Upper lobe of left lung (tissue), 6 donors: Measurements from ENCODE around the gene TENM4. TPM values are rescaled to one million over a fixed set of nuclear protein-coding genes. Genes with fewer than 3 reads are reported as not detected.

Experiments used
- ATAC-seq, 2 donors: fragments of 200-7000 bp; cut with Tn5 transposase; one replicate each; pipeline ENCODE4 v1.9.1; 2022; ENCODE audit warnings: mild to moderate bottlenecking in 2 of 2, moderate library complexity in 2 of 2; ENCODE audit not compliant: low FRiP score in 2 of 2
- DNase-seq, 2 donors: peaks; one replicate each; pipeline ENCODE4 v3.0.0-alpha.2; 2019 to 2020
- H3K27ac ChIP-seq, 4 donors: fragments of 200-600 bp; sonication (generic); one replicate each; pipeline ENCODE4 v1.5.1; 2016 to 2019
- H3K27me3 ChIP-seq, 4 donors: fragments of 200-600 bp; sonication (generic); one replicate each; pipeline ENCODE4 v1.5.1; 2017 to 2019
- H3K36me3 ChIP-seq, 4 donors: fragments of 200-600 bp; sonication (generic); one replicate each; pipeline ENCODE4 v1.5.1; 2016 to 2019
- H3K4me1 ChIP-seq, 4 donors: fragments of 200-600 bp; sonication (generic); one replicate each; pipeline ENCODE4 v1.5.1; 2018 to 2019
- H3K4me3 ChIP-seq, 4 donors: fragments of 200-600 bp; sonication (generic); one replicate each; pipeline ENCODE4 v1.5.1; 2017 to 2019; ENCODE audit warnings: mild to moderate bottlenecking in 2 of 4, moderate library complexity in 1 of 4
- H3K9me3 ChIP-seq, 4 donors: fragments of 200-600 bp; sonication (generic); one replicate each; pipeline ENCODE4 v1.5.1; 2018 to 2019
- CTCF ChIP-seq, 6 experiments: fragments of 450-650 bp in 4 of 6; fragments of 200-600 bp in 2 of 6; sonication (generic) in 2 of 6; IDR thresholded peaks; one replicate each; pipeline ENCODE4 v1.5.1; 2016 to 2019; ENCODE audit warnings: antibody characterized with exemption in 6 of 6
- EP300 ChIP-seq, 4 donors: sonication (generic); formaldehyde crosslinking; IDR thresholded peaks; one replicate each; pipeline ENCODE4 v1.5.1; 2017; ENCODE audit warnings: antibody characterized with exemption in 4 of 4, control low read depth in 2 of 4
- POLR2A ChIP-seq, 4 donors: fragments of 450-650 bp; IDR thresholded peaks; one replicate each; pipeline ENCODE4 v1.5.1; 2016 to 2017; ENCODE audit warnings: antibody characterized with exemption in 4 of 4, mild to moderate bottlenecking in 2 of 4
- POLR2AphosphoS5 ChIP-seq, 2 donors: sonication (generic); formaldehyde crosslinking; IDR thresholded peaks; one replicate each; pipeline ENCODE4 v1.5.1; 2017; ENCODE audit warnings: antibody characterized with exemption in 2 of 2
- WGBS, 2 donors: methylation state at CpG; one replicate each; pipeline ENCODE4 v1.1.5; 2017 to 2018; 5-methylcytosine and 5-hydroxymethylcytosine counted together
- total RNA-seq, 6 donors: library from RNA; depleted of rRNA in 4 of 6; stranded (reverse); fragments of >200 nt in 4 of 6; gene quantifications; one replicate each; pipeline versions ENCODE4 v1.1.0 to v1.2.1, GENCODE V29; 2016 to 2021
- donor health status: DM: no; HTN: no; CAD: no; lungs with moderate emphysema.
- donor health status: DM: no; HTN: yes; CAD: no; lungs with severe emphysema.

Gene TENM4
- total RNA-seq, 6 donors from 2014 or later = 0.11 to 20.0 (median 3.7) TPM

GRCh38 chr11:79155237-79155636 lies 285.6 kb downstream of the TENM4 start:
- Histone ChIP-seq H3K27me3 (no peaks in the 10 kb centered on the region), H3K9me3 (no peaks in the 10 kb centered on the region), H3K27ac (no peak overlapping the region), H3K4me1 (no peaks in the 10 kb centered on the region), H3K36me3 (no peaks in the 10 kb centered on the region), H3K4me3 (no peak overlapping the region)
- TF ChIP-seq POLR2AphosphoS5 (IDR thresholded peaks at IDR 0.05) = no peak
- no peak for TF ChIP-seq POLR2A (IDR thresholded peaks at IDR 0.05)
- no peak for TF ChIP-seq EP300 (IDR thresholded peaks at IDR 0.05)
- TF ChIP-seq CTCF (IDR thresholded peaks at IDR 0.05) = no peak
- DNase-seq = no peak
- ATAC-seq = no peak
- 77 to 88% methylated on average over 3 of the region's 3 CpGs for WGBS, 2 donors

GRCh38 chr11:79152511-79152910 lies 288.3 kb downstream of the TENM4 start:
- ATAC-seq (no peak), DNase-seq (no peak)
- TF ChIP-seq POLR2AphosphoS5 (IDR thresholded peaks at IDR 0.05) = no peak
- no peak for TF ChIP-seq EP300 (IDR thresholded peaks at IDR 0.05)
- TF ChIP-seq CTCF (IDR thresholded peaks at IDR 0.05) = no peak
- no peak for TF ChIP-seq POLR2A (IDR thresholded peaks at IDR 0.05)
- no peaks in the 10 kb centered on the region for H3K27me3 ChIP-seq
- H3K27ac ChIP-seq = no peak overlapping the region
- no peaks in the 10 kb centered on the region for H3K4me1 ChIP-seq
- no peak overlapping the region for H3K4me3 ChIP-seq
- no peaks in the 10 kb centered on the region for H3K9me3 ChIP-seq
- WGBS, 2 donors = 70 to 73% methylated on average over 4 of the region's 4 CpGs
- H3K36me3 ChIP-seq = no peaks in the 10 kb centered on the region

- no peak overlapping the region for H3K27ac ChIP-seq
- no peak for ATAC-seq
- no peaks in the 10 kb centered on the region for H3K9me3 ChIP-seq
- DNase-seq = no peak
- TF ChIP-seq POLR2A (IDR thresholded peaks at IDR 0.05) = no peak
- TF ChIP-seq EP300 (IDR thresholded peaks at IDR 0.05) = no peak
- no peak for TF ChIP-seq POLR2AphosphoS5 (IDR thresholded peaks at IDR 0.05)
- TF ChIP-seq CTCF (IDR thresholded peaks at IDR 0.05) = no peak
- no peak overlapping the region for H3K4me3 ChIP-seq
- H3K27me3 ChIP-seq = no peaks in the 10 kb centered on the region
- H3K36me3 ChIP-seq = no peaks in the 10 kb centered on the region
- H3K4me1 ChIP-seq = no peaks in the 10 kb centered on the region
- WGBS, 2 donors = 94 to 100% methylated on average over 3 of the region's 3 CpGs
These were observed 289.4 kb downstream of the TENM4 start for GRCh38 chr11:79151396-79151795.

- H3K4me1 ChIP-seq = no peaks in the 10 kb centered on the region
- no peak for ATAC-seq
- H3K27ac ChIP-seq = no peak overlapping the region
- TF ChIP-seq POLR2AphosphoS5 (IDR thresholded peaks at IDR 0.05) (no peak), CTCF (IDR thresholded peaks at IDR 0.05) (no peak), EP300 (IDR thresholded peaks at IDR 0.05) (no peak), POLR2A (IDR thresholded peaks at IDR 0.05) (no peak)
- WGBS, 2 donors = 57 to 60% methylated on average over 3 of the region's 3 CpGs
- no peaks in the 10 kb centered on the region for H3K27me3 ChIP-seq
- H3K4me3 ChIP-seq = no peak overlapping the region
- H3K9me3 ChIP-seq = no peaks in the 10 kb centered on the region
- no peaks in the 10 kb centered on the region for H3K36me3 ChIP-seq
- DNase-seq = no peak
These were observed 289.9 kb downstream of the TENM4 start for GRCh38 chr11:79150966-79151365.

GRCh38 chr11:79150320-79150719 lies 290.5 kb downstream of the TENM4 start:
- WGBS, 2 donors = 10 to 11% methylated on average over 1 of the region's 1 CpG
- no peaks in the 10 kb centered on the region for H3K36me3 ChIP-seq
- ATAC-seq = peak in 1 of 2 donors; percentile 39
- H3K27me3 ChIP-seq = no peaks in the 10 kb centered on the region
- TF ChIP-seq CTCF (IDR thresholded peaks at IDR 0.05) (no peak), EP300 (IDR thresholded peaks at IDR 0.05) (no peak), POLR2A (IDR thresholded peaks at IDR 0.05) (no peak), POLR2AphosphoS5 (IDR thresholded peaks at IDR 0.05) (no peak)
- no peaks in the 10 kb centered on the region for H3K9me3 ChIP-seq
- H3K4me3 ChIP-seq = no peak overlapping the region
- H3K4me1 ChIP-seq = no peaks in the 10 kb centered on the region
- H3K27ac ChIP-seq = no peak overlapping the region
- no peak for DNase-seq
